NAMALWA (cell line): Measurements from ENCODE around the gene NUAK1.

ENCODE experiments used
- DNase-seq: peaks from one replicate; pipeline ENCODE4 v3.0.0-alpha.2; 2015; ENCODE audit warnings: low spot score

The NUAK1 gene

DNA sequence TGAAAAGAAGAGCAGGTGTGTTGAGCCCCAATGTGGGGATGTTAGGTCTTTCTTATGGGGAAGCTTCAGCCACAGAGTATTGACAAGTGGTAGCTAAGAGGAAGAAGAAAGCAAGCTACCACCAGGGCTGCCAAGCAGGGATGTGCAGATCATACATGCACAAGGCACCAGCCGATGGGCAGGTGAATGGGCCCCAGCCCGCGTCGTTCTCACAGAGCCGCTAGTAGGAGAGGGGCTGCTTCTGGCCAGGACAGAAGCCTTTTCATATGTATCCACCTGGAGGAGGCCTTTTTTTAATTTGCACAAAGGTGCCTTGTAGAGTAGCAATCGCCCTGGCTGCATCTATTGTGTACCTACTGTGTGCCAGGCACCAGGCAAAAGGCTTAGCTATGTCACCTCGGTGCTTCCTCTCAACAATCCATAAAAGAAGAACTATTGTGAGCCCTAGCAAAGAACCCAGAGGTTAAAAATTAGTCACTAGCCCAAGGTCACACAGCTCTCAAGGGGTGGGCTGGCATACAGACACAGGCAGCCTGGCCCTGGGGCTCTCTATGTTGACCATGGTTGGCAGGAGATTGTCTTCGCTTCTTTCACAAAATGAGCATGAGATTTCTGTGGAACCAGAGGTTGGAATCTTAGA lies 8.2 kb downstream of the NUAK1 start:
- no peak for DNase-seq

DNA sequence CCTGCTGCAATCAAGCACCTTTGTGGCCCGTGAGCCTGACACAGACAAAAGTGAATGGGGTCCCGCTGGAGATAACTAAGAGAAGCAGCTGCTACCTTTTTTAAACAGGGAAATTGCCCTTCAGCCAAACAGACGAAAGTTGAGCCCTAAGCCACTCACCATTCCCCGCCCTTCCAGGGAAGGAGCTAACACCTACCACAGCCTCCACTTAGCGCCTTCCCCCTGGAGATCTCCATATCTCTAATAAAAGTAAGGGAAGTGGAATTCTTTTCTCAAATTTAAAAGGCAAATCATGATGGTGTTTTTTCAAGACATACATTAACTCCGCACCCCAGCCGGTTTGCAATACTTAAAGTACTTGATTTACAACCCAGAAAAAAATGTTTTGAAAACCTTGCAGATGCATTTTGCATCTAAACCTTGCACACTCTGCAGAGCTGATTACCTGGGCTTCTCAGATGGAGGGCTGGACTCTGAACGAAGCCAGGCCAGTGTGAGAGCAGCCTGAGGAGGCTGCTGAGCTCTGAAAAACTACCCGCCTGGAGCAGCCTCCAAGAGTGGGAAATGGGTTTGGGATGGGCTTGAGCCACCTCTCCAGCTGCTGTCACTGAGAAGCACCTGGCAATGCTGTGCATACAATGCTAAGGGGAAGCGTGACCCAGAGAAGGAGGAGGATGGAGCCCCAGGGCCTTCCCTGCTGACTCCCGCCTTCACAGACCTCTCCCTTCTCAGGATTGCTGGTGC lies 10.0 kb downstream of the NUAK1 start:
- DNase-seq = no peak

DNA sequence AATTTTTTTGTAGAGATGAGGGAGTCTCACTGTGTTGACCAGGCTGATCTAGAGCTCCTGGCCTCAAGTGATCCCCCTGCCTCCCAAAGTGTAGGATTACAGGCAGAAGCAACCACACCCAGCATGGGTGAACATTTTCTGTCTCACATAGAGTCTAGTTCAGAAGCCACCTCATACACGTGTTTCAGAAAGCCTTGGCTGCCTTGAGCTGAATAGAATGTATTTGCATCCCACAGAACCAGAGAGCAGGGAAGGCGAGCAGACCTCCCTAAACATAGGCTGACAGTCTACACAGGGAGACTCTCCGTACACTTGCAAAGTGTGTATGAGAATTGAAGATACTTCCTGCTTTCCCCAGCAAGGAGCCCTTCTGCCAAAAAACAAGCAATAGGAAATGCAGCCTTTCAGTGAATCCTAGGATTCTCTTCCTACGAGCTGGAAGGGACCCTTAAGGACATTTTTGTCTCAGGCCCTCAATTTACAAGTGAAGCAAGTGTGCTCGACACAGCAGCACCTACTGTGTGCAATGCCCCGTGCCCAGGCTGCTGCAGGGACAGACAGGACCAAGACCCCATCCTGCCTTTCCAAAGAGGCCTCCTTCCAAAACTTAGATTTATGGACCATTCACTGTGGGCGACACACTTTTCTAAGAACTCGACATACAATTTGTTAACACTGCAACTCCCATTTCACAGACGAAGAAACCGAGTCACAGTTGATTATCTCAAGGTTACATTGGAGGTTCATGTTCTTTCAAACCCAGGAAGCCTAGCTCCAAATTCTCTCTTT lies 11.2 kb downstream of the NUAK1 start:
- no peak for DNase-seq

DNA sequence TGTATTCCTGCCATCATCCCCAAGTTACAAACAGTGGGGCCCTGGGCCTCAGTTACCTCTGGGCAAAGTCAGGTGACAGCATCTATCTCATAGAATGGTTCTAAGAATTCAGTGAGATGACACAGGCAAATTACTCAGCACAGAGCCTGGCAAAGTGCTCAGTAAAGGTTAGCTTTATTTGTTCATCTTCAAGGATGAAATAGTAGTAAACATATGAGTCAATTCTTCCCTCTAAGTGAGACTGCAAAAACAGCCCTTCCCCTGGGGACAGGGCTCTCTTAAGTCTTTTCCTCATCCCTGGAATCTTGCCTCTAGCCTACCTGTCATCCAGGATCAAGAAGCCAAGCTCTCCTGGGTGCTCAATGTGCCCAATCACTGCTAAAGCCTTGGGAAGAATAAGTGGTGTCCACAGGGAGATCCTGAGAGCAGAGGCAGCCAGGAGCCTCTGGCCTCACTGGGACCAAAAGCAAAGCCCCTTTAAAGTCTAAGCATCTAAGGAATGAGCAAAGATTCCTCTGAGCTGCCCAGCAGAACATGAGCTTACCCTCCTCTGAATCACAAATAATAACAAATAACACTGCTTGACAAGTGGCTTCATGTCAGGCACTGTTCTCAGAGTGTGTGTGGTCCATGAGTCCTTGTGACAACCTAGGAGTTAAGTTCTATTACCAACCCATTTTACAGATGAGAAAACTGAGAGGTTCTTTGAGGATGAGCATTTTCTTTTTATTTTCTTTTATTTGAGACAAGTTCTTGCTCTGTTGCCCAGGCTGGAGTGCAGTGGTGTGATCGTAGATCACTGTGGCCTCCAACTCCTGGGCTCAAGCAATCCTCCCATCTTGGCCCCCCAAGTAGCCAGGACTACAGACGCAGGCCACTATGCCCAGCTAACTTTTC lies 12.1 kb downstream of the NUAK1 start:
- no peak for DNase-seq

DNA sequence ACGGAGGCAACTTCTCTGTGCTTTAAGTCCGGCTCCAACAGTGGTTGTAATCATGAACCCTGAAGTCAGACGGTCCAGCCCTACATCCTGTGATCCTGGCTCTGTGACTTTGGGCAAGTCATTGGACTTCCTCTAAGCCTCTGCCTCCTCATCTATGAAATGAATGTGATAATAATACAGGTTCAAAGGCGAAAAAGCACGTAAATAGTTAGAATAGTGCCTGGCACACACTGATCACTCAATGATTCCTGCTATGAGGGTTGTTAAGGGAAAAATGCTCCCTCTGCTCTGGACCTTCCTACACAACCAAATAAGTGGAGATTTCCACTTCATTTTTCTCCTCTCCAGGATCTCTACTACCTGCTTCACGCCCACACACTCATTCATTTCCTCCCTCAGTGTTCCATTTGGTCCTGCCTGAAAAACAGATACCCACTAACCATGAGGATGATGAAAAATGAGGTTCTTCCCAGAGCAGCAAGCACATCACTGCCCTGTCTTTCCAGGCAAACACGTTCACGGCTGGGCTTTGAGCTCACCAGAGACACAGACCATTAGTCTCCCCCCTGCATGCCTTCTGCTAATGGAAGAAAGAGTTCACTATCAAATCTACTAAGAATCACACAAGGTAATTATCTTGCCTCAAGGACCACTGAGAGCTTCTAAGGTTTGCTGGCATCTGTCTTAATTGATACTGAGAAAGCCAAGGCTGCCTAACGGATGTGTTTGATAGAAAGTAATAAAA lies 13.2 kb downstream of the NUAK1 start:
- no peak for DNase-seq

DNA sequence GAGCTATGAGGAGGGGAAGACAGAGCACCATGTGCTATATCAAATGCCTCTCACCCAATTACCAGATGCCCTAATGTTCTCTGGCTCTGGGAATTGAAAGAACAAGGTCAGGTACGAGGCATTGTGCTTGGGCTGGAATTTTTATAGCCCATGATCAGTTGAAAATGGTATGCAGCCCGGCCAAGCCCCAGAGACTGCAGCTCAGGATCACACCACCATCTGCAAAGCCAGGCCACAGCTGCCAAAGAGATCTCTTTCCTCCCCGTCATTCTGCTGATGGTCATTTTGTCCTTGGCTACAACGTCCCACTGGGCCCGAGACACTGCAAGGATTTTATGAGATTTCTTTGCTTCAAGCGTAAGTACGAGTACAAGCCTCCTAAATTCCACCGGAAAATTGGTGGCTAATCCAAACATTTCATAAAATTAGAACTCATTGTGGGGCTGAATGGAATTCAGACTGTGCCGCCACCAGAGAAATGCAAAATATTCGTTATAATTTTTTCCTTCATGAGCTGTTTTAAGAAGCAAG lies 15.1 kb downstream of the NUAK1 start:
- no peak for DNase-seq

DNA sequence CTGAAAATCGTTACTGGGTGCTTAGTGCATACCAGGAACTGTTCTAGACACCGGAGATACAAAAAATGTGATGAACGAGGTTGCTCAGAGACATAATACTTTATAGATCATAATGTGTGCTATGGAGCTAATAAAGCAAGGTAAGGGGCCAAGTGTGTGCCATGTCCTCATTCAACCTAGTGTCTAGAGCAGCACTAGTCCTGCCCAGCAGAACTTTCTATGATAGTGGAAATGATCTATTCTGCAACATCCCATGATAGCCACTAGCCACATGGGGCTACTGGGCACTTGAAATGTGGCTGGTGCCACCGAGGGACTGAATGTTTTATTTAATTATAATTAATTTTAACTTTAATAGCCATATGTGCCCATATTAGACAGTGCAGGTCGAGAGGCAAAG lies 15.6 kb downstream of the NUAK1 start:
- DNase-seq = no peak

DNA sequence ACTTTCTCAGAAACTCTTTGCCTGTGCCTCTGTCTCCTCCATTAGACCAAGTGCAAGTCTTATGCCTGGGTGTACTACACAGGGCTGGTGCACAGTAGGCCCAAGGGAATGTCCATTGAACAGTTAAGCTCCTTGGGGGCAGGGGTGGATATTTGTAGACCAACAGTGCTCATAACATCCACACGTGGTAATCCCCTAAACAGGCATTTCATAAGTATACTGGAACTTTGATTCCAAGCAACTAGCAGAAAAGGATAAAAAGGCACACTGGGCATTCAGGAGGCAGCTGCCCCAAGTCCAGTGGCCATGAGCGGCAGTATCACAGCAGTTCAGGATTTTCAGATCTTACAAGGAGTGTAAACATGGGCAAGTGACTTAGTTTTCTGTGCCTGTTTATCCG lies 16.8 kb downstream of the NUAK1 start:
- DNase-seq = no peak

DNA sequence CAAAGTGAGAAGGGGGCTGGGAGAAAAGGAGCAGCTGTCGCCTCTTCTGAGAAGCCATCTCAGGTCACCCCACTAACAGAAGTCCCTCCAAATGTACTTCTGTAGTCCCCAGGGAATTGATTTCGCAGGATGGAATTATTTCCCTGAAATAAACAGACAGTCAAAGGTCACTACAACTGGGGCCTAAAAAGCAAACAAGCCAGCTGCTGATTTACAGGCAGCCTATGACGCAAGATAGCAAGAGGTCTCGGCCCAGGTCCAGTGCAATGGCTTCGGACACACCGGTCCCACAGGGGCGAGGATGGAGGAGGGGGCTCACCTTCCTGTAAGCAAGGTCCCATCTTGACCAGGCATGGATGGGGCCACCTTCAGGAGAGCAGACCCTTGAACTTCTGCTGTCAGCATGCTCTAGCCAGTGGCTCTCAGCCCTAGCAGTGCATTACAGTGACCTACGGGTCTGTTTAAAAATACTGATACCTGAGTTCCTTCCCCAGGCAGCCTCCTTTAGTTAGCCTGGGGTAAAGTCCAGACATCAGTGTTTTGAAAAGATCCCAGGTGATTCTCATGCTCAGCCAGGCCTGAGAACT lies 18.1 kb downstream of the NUAK1 start:
- no peak for DNase-seq

DNA sequence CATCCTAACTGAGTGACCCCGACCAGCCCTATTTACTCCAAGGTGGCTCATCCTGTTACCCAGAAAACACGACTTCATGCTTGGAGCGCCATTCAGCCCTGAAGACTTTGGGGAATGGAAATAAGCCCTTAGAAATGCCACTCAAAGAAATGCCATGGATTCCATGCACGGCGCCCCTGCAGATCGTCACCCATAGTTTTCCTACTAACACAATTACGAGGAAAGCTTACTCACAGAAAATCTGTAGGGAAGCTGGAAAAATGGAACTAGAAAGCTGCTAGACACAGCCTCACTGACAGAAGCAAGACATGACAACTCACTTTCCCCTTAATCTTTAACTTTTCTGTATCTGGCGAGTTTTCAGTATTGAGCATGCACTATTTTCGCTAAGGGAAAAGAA lies 19.5 kb downstream of the NUAK1 start:
- DNase-seq = no peak

DNA sequence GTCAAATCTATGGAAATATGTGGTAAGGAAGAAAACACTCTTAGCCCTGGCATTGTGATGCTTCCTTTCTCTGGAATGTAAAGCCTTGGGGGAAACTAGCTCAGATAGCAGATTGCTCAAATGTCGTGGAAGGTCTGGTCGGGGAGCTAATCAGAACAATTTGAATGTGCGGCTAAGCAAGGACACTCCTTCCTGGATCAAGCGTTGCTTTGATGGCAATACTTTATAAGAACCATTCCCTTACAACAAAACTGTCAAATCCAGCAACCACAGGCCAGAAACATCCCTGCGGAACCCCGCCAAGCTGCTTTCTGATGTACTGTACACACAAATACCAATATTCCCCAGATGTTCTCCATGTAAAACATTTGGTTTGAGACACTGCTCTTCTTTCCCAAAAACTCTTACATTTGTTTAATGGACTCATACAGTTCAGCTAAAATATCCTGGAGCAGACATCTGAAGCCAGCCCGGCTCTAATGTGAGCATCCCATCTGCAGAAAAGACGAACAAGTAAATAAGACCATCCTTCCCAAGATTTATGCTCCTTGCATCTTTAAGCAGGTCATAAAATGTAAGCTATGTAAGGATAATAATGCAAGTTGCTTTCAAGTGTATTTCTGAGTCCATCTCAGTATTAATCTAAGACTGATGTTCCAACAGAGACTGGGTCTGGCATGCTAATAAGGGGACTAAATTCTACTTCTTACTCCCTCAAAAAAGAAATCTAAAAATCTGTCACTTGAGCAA lies 20.2 kb downstream of the NUAK1 start:
- DNase-seq = no peak

DNA sequence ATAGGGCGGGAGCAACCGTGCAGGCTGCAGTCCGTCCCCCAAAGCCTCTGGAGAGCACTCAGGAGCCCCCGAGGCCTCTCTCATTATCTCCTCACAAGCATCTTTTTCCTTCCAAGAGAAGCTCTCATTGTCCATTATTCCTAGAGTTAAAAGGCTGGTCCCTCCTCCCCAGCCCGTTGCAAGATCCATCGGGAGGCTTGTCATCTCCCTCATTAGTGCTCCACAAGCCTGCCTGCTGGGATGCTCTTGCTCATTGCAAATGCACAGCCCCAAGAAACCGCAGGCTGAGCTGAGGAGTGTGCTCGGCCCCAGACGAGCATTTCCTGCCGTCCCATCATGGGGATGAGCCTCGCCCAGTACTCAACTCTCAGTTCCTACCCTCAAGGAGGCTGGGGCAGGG lies 23.3 kb downstream of the NUAK1 start:
- no peak for DNase-seq

DNA sequence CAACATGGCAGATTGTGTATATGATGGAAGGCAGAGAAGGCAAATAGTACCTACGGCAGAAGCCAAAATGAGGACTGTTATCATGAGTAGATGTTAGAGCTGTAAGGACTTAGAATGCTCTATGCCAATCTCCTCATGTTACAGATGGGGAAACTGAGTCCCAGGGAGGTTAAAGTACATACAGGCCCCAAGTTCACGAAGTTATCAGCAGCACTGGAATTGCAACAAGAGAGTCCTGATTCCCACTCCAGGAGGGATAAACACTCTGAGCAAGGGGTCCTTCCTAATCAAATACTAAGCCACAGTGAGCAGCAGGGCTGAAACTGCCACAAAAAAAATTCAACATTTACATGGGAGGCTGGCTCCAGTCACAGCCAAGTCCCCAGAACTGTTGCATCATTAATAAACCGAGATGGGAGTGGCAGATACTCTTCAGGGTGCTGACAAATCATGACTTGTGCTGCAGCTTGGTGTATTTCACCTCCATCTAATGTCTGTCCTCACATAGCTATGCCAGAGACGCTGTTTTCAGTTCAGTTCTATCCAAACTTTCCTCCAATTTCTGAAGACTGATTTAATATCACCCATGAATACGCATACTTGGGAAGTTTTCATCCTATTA lies 24.2 kb downstream of the NUAK1 start:
- no peak for DNase-seq

DNA sequence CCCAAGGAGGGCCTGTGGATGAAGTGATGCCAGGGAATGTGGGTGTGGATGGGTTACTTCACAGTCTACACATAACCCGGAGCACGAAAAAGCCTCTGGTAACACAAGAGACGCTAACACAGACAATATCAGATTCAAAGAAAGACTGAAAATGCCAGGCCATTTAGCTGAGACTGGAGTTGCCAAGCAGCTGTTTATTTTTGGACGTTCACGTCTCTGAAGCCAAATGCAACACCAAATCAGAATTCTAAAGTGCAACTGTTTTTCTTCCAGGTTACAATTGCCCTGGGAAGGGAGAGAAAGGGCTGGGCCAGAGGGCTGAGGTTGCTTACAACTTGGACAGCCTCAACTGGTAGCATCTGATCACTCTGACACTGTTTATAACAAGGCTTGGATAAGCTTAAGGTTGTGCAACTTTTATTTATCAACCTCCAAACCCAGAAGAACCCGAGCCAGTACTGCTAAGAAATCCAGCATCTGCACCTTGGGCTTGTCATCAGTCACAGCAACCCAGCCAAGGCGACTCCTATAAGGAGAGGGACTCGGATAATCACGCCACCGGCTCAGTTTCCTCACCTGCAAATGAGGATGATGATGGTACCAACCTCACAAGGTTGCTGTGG lies 24.8 kb downstream of the NUAK1 start:
- DNase-seq = no peak

DNA sequence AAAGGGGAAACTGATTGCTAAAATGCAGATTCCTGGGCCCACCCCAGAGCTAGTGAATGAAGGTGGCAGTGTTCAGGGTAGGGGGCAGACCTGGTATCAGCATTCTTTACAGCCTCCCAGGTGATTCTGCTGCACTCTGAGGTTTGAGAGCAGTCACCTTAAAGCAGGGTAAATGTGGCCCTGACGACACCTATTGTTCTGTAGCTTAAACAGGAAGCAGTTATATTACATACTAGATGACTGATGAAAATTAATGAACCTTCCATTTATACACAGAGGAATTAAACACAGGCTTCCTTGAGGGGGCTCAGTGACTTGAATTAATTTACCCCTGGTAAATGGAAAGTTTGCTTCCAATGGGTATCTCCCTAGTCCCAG lies 25.3 kb downstream of the NUAK1 start:
- DNase-seq = no peak

DNA sequence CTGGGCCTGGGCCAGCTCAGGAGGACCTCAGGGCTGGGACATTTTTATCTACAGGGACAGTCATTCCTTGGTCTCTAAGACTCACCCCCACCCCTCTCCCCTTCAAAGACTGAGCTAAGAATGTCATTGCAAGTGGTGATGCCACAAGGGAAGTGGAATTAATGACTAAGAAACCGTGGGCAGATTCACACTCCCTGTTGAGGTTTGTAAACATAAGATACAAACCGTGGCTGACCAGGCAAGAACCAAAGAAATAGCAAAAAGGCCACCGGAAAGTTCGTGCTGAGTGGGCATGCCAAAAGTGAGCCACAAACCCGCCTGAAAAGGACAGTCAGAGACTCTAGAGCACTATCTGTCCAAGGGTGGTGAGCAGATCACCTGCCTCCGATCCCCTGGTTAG lies 25.7 kb downstream of the NUAK1 start:
- DNase-seq = no peak

DNA sequence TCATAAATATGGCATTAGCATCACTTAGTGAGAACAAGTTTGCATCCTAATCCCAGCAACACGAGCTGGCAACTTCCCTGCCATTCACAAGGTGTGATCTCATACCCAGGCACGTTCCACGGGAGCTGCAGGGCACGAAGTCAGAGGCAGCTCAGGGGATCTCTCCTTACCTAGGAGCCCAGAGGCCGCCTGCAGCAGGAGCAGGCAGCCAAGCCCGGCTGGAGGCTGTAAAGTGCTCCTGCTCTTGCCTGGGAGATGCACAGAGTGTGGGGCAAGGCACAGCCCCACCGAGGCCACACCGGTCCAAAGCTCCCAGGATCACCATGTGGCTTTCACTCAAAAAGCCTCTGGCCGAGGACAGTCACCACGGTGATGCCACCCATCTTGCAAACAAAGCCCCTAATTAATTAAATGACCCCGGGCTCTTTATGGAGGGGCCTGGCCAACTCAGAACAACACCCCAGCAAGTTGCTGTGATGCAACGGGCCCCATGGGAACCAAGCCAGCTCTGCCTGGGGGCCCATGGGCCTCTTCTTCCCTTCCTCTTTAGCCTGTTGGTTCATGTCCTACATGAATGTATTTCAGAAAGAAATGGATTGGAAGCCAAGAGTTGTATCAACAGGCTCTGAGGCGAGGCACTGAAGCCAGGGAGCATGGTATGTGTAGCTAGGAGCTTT lies 26.5 kb downstream of the NUAK1 start:
- DNase-seq = no peak

DNA sequence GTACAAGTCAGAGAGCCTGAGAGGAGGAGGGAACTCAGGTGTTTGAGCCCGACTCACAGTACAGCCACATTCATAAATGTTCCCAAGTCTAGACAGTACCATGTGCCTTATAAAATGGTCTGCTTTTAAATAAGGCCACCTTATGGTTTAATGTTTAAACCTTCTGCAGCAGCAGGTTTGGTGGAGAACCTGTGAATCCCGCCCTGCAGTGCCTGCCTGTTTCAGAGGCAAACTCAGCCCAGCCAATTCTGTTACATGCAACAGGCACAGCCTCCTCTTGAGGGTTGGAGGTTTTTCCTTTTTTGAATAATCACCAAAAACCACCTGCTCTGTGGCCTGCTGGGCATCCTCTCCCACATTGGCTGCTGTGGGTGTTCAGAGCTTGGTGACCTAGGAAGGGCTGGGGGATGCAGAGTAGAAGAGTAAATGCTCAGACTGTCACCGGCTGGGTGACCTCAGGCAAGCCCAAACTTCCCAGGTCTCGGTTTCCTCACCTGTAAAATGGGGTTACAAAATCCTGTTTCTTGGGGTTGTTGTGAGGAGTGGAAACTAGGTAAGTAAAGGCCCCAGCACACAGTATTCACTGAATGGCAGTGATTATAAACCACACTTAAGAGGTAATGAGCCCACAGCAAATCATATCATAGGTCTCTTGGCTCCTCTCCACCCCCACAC lies 28.0 kb downstream of the NUAK1 start:
- no peak for DNase-seq
